Mesothelial cell of epicardium (in vitro differentiated cells): Measurements from ENCODE around the gene FAM83G. TPM values are rescaled to one million over a fixed set of nuclear protein-coding genes. Genes with fewer than 3 reads are reported as not detected.

Source experiments
- DNase-seq, 2 experiments: peaks; one replicate each; pipeline ENCODE4 v3.0.0; 2021; ENCODE audit warnings: low spot score in 2 of 2; ENCODE audit not compliant: unreplicated experiment in 2 of 2
- H3K27ac Mint-ChIP-seq: 2 replicates; pipeline ENCODE4 v1.8.0; 2021; ENCODE audit warnings: mixed read lengths
- H3K27me3 Mint-ChIP-seq: 2 replicates; pipeline ENCODE4 v1.8.0; 2021; ENCODE audit warnings: low read depth, mixed read lengths
- H3K36me3 Mint-ChIP-seq: 2 replicates; pipeline ENCODE4 v1.8.0; 2021; ENCODE audit warnings: mixed read lengths
- H3K4me1 Mint-ChIP-seq: 2 replicates; pipeline ENCODE4 v1.8.0; 2021; ENCODE audit warnings: mixed read lengths
- H3K4me3 Mint-ChIP-seq: 2 replicates; pipeline ENCODE4 v1.8.0; 2021; ENCODE audit warnings: mild to moderate bottlenecking, moderate library complexity, mixed read lengths
- H3K9me3 Mint-ChIP-seq: 2 replicates; pipeline ENCODE4 v1.8.0; 2021; ENCODE audit warnings: mixed read lengths
- CTCF ChIP-seq: fragments of 200-600 bp; sonication (generic); IDR thresholded peaks from one replicate; pipeline ENCODE4 v1.5.0; 2021; ENCODE audit warnings: antibody characterized with exemption; ENCODE audit not compliant: unreplicated experiment
- total RNA-seq: library from RNA; stranded (reverse); gene quantifications from 3 replicates; pipeline ENCODE4 v1.2.1, GENCODE V29; 2021

FAM83G gene
- total RNA-seq, 1 donor from 2014 or later = 14.5 TPM

GRCh38 chr17:19018600-19018950, 14.0 kb upstream of the FAM83G start:
- Mint-ChIP-seq H3K4me1 (peaks cover 14% of the 10 kb centered on the region), H3K27me3 (no peaks in the 10 kb centered on the region), H3K9me3 (no peaks in the 10 kb centered on the region), H3K36me3 (no peaks in the 10 kb centered on the region), H3K4me3 (no peak overlapping the region), H3K27ac (no peak overlapping the region)
- TF ChIP-seq CTCF = no peak
- no peak for DNase-seq

GRCh38 chr17:19017804-19018599, 13.4 kb upstream of the FAM83G start:
- Mint-ChIP-seq H3K4me3 (no peak overlapping the region), H3K4me1 (peaks cover 14% of the 10 kb centered on the region), H3K36me3 (no peaks in the 10 kb centered on the region), H3K27me3 (no peaks in the 10 kb centered on the region), H3K9me3 (no peaks in the 10 kb centered on the region), H3K27ac (no peak overlapping the region)
- no peak for DNase-seq
- no peak for TF ChIP-seq CTCF

GRCh38 chr17:19017401-19017800, 12.8 kb upstream of the FAM83G start:
- Mint-ChIP-seq H3K36me3 (no peaks in the 10 kb centered on the region), H3K27me3 (no peaks in the 10 kb centered on the region), H3K9me3 (no peaks in the 10 kb centered on the region), H3K27ac (no peak overlapping the region), H3K4me3 (no peak overlapping the region), H3K4me1 (peaks cover 14% of the 10 kb centered on the region)
- DNase-seq = no peak
- TF ChIP-seq CTCF = no peak

DNA sequence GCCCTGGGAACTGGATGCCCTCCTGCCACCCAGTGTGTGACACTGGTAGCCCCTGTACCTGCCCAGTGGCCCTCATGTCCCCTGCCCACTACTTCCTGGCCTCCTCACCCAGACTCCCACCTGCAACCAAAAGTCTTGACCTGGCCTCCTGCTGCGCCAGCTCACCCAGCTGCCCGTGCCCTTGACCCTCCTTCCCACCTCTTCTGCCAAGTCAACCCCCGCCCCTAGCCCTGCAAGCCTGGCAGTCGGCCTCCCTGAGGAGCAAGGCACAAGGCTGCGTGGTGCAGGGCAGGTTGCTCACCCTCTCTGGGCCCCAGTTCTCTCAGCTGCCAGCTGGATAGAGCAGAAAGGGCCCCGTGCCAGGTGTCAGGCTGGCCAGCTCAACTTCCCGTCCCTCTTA, 12.3 kb upstream of the FAM83G start:
- no peak overlapping the region for H3K27ac Mint-ChIP-seq

DNA sequence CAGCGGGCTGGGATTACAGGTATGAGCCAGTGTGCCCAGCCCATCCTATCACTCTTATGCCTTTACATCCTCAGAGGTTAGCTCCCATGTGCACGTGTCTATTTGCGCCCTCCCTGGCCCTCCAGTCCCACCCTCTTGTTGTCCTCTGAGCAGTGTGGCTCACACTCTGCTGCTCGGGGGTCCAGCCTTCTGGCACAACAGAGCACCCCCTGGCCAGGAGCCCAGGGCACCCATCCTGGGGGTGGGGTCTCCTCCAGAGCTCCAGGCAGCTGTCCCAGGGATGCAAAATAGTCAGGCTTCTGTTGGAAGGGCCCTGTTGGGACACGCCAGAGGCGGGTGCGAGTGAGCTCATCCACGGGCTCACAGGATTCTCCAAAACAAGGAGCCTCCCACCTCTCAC, 11.7 kb upstream of the FAM83G start:
- TF ChIP-seq CTCF = no peak
- Mint-ChIP-seq H3K36me3 (no peaks in the 10 kb centered on the region), H3K9me3 (no peaks in the 10 kb centered on the region), H3K4me1 (peaks cover 14% of the 10 kb centered on the region), H3K4me3 (no peak overlapping the region), H3K27me3 (no peaks in the 10 kb centered on the region), H3K27ac (no peak overlapping the region)
- DNase-seq = no peak

More for the DNA sequence above, 12.3 kb upstream of the FAM83G start:
- Mint-ChIP-seq H3K9me3 (no peaks in the 10 kb centered on the region), H3K4me1 (peaks cover 14% of the 10 kb centered on the region), H3K4me3 (no peak overlapping the region), H3K36me3 (no peaks in the 10 kb centered on the region), H3K27me3 (no peaks in the 10 kb centered on the region)
- DNase-seq = no peak
- no peak for TF ChIP-seq CTCF

- H3K9me3 Mint-ChIP-seq = no peaks in the 10 kb centered on the region
- no peak overlapping the region for H3K27ac Mint-ChIP-seq
- no peak overlapping the region for H3K4me3 Mint-ChIP-seq
- H3K36me3 Mint-ChIP-seq = no peaks in the 10 kb centered on the region
- TF ChIP-seq CTCF = no peak
- H3K4me1 Mint-ChIP-seq = peaks cover 14% of the 10 kb centered on the region
- no peaks in the 10 kb centered on the region for H3K27me3 Mint-ChIP-seq
- DNase-seq = no peak
Measured at GRCh38 chr17:19015428-19015827, 10.9 kb upstream of the FAM83G start.
